ENCODE results near the gene AASDH.
"Not testable (repeated sequence)": the region's sequence is repeated elsewhere in the genome, so short reads cannot be mapped to it uniquely, and the experiment has no call there.

AASDH gene

DNA sequence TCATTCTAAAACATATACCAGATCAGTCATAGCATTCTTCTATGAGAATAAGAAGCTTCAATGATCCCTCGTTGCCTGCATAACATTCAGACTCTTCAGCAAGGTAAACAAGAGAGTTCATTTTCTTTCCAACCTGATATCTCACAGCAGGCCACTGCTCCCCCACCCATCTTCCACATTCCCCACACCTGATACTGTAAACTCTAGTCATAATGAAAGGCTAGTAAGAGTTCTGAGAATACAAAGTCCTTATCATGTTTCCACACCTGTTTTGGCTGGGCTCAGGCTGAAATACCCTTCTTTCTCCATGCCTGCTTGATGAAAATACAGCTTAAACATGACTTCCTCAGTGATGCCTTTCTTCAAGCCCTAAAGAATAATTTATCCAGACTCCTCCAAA lies 2.3 kb upstream of the AASDH start:
- no peak for DNase-seq (ENCODE audit: low spot score)

- DNase-seq (ENCODE audit: low spot score) = no peak
Observed at GRCh38 chr4:56388306-56388705, 1.0 kb upstream of the AASDH start.

- no peak for DNase-seq (ENCODE audit: low spot score)
Observed at GRCh38 chr4:56386091-56386490, 1.2 kb downstream of the AASDH start.

DNA sequence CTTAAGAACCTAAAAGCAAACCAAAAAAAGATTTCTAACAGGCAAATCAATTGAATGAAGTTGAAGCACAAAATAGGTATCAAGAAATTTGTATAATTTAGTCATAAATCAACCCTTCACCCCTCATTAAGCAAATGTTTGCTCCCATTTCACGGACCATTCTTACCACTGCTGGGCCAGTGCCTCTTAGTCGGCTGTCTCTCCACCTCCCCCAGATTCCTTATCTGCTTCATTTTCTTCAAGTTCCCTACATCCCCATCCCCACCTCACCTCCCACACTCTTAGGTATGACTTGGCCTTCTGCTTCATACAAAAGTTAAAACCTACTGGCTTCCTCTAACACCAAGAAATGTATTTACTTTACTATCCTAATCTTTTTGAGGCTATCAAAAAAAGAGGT lies 11.8 kb downstream of the AASDH start:
- DNase-seq (ENCODE audit: low spot score) = no peak

- DNase-seq (ENCODE audit: low spot score) = no peak
Observed at GRCh38 chr4:56374956-56375355, 12.3 kb downstream of the AASDH start.

- no peak for DNase-seq (ENCODE audit: low spot score)
Observed at GRCh38 chr4:56372774-56373173, 14.5 kb downstream of the AASDH start.

- DNase-seq (ENCODE audit: low spot score) = no peak
Observed at GRCh38 chr4:56371426-56372220, 15.7 kb downstream of the AASDH start.

- no peak for DNase-seq (ENCODE audit: low spot score)
Observed at GRCh38 chr4:56370377-56370776, 16.9 kb downstream of the AASDH start.

GRCh38 chr4:56362981-56363380 lies 24.3 kb downstream of the AASDH start:
- not testable (repeated sequence) for DNase-seq (ENCODE audit: low spot score)

DNA sequence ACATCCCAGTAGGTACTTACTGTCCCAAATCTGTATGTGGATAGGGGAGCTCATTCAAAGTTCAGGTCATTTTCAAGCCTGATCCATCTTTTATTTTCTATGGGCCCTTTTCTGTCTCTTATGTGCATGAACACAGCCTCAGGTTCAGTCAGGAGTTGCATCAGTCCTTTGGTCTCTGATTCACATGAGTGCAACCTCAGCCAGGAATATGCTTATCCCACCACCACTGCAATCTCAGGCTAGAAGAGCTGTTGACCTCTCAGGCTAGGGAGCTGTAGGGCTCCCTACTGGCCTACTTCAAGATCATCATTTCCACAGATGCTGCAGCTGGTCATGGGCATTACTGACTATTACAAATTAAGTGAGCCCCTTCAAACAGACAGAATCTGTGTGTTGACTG lies 27.2 kb downstream of the AASDH start:
- no peak for DNase-seq (ENCODE audit: low spot score)

- DNase-seq (ENCODE audit: low spot score) = no peak
Observed at GRCh38 chr4:56356650-56357049, 30.6 kb downstream of the AASDH start.

- no peak for DNase-seq (ENCODE audit: low spot score)
Observed at GRCh38 chr4:56348576-56348975, 38.7 kb downstream of the AASDH start.

DNA sequence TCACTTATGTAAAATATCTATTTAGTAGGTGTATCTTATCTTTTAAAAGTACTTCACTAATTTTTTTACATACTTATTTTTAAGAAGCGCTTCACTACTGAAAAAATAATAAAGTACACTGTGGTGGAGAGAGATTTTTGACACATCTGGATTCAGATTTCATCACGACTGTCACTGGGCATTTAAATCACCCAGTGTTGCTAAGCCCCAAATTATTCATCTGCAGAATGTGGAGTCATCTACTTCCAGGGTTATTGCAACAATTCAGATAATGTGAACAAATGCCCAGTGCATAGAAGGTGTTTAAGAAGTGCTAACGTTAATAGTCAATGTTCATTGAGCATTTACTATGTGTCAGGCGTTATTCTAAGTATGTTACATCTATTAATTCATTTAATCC lies 41.8 kb downstream of the AASDH start:
- no peak for DNase-seq (ENCODE audit: low spot score)

- DNase-seq (ENCODE audit: low spot score) = no peak
Observed at GRCh38 chr4:56342746-56343145, 44.5 kb downstream of the AASDH start.

DNA sequence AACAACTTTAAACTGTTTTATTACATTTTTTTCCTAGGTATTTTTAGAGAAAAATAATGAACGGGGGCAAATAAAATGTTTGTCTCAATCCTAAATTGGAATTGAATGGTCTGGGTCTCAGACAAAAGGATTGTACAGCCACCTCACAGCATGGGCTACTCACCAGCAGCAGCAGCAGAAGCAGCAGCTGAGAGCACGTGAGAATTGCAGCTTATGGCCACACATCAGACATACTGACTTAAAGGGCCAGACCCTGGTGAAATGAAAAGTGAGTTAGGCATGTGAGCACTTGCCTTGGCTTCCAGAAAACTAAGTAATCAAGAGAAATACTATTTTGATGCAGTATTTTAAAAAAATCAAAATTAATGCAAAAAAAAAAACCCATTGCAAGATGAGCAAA lies 56.6 kb downstream of the AASDH start:
- no peak for DNase-seq (ENCODE audit: low spot score)

DNA sequence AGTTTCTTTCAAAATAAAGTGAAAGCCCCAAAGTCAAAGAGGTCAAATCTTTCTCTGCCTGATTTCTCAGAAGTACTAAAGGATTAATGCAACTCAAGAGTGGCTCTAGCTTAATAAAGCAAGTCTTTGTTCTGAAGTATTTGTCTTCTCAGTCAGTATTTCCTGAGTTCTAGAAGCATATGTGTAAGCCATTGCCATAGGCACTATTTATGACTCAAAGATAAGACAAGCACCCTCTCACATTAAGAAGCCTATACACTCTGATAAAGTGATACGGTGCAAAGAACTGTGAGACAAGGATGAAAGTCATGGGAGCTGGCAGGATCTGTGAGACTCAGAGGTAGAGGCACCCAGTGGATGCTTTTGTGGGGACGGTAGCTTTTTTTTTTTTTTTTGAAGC lies 60.9 kb downstream of the AASDH start:
- no peak for DNase-seq (ENCODE audit: low spot score)

DNA sequence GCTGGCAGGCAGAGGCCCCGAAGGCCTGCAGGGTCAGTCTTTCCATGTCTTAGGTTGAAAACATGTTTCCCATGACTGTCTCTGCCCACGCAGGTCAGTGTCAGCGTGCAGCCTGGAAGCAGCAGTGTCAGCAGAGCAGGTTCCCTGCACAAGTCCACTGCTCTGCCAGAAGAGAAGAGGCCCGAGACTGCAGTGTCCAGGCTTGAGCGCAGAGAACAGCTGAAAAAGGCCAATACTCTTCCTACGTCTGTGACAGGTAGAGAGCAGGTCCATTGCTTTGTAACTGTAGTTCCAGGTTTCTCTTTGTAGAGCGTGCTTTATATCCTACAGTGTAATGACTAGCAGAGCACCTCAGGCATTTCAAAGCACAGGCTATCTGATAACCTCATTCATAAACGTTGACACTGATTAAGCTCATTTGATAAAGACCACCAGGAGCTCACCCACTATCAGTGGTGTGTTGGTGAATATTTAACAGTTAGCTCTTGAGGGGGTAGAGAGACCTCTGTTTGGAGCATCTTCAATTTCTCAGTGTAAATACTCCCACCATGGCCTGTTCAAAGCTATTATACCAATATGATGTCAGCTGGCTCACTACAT lies 63.2 kb downstream of the AASDH start:
- DNase-seq (ENCODE audit: low spot score) = no peak

DNA sequence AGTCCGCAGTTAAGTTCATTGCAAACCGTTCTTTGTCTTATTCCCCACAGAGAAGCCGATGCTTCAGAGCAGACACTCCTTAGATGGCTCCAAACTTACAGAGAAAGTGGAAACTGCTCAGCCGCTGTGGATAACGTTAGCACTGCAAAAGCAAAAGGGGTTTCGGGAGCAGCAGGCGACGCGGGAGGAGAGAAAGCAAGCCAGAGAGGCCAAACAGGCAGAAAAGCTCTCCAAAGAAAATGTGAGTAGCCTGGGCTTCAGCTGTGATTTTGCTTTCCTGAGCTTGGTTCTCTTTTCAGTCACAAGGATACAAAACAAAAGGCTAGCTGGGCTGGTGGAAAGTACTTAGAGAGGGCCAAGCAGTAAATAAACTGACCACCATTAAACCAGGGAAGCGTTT lies 64.0 kb downstream of the AASDH start:
- no peak for DNase-seq (ENCODE audit: low spot score)

DNA sequence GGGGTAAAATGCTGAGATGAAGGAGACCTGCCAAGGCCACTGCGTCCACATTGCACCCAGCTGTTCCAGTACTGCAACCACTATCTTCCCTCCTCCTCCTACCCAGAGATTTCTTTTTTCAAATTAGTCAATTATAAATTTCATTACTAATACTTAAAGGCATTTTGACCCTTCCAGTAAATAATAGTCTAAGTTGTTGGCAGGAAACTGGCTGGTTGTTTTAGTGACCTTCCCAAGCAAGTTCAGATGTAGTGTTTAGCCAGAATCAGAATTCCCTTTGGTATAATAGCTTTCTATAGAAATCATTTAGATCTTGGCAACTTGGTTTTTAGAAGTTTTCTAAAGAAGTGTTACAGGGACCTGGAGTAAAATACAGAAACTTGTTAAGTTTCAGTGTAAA lies 66.0 kb downstream of the AASDH start:
- DNase-seq (ENCODE audit: low spot score) = no peak

DNA sequence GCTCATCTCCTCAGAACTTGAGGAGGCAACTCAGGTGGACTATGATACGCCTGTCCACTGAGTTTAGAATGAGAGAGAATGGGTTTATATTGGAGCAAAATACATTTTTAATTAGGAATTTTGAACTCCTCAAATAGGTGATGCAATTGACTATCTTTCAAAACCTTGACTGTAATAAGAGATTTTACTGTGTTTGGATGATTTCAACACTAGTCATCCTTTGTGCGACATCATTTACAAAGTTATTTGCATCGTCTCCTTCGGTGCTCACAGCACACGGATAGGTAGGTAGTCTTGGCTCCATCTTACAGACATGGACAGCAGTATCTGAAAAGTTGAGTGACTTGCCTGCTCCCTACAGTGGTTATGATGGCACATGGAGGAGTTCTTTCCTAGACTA lies 67.0 kb downstream of the AASDH start:
- no peak for DNase-seq (ENCODE audit: low spot score)

- DNase-seq (ENCODE audit: low spot score) = no peak
Observed at GRCh38 chr4:56318555-56318954, 68.7 kb downstream of the AASDH start.

DNA sequence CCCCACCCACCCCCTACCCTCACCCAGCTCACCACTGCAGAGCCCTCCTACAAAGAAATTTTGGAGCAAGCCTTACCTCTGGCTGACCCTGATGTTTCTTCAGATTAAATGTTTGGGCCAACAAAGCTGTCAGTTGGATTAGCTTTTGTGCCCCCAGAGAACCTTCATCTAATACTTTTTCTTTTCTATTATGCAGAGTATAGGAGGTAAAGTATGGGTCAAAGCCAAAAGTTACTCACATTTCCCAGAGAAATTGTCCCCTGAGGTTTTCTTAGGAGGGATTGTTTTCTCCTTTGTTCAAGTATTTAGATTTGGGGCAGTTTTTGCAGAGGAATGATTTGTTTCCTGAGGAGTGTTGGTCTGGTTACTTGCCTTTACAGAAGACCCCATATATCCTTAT lies 69.5 kb downstream of the AASDH start:
- no peak for DNase-seq (ENCODE audit: low spot score)

- DNase-seq (ENCODE audit: low spot score) = no peak
Observed at GRCh38 chr4:56316011-56316650, 71.2 kb downstream of the AASDH start.

DNA sequence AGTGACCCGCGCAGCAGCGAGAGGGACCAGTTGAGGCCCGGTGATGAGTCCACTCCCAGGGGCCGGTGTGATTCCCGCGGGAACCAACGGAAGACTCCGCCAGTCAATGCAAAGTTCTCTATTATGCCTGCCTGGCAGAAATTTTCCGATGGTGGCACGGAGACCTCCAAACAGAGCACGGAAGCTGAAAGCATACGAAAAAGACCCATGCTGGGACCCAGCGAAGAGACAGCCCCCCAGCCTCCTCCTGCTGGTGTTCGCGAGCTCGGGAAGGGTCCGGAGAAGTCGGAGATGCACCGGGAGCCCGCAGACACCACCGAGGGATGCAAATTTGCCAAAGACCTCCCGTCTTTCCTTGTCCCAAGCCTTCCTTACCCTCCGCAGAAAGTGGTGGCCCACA lies 71.7 kb downstream of the AASDH start:
- no peak for DNase-seq (ENCODE audit: low spot score)

Data from HuH-7.5 (cell line).